ENCODE results near the gene HSD17B12. TPM values are rescaled to one million over a fixed set of nuclear protein-coding genes. Genes with fewer than 3 reads are reported as not detected.

HSD17B12 gene
- total and polyA plus RNA-seq, 2 of the 13 experiments (the other 11 are each of a cell fraction or from before 2014, with no cell fraction given) = 50.3 to 117 TPM

DNA sequence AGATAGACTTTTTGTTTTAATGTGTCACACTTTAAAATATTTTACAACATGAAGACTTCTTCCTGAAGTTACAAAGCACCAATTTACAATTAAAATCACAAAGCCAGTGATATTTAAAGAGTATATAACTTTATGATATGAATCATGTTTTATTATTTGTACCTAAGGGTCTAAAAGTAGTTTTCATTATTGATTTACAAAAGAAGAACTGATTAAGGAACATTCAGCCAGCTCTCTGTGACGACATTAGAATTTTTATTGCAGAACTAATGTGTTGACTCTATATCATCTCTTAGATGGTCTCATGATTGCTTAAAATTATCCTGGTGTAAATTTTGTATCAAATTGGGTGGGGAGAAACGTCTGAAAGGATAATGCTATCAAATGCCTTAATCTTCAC, 117.3 kb downstream of the HSD17B12 start:
- Histone ChIP-seq H3K4me2 (ENCODE audit: low read depth, low read length) (no peak overlapping the region), H3K9ac (ENCODE audit: insufficient read depth, low read depth, low read length) (no peak overlapping the region), H2AFZ (ENCODE audit: low read length) (no peak overlapping the region), H3K36me3 (replicated peaks in 1 of 2; ENCODE audit: control insufficient read depth in 1 of 2, insufficient read depth in 2 of 2, low read length in 2 of 2) (peaks cover 2 to 40% of the 10 kb centered on the region in 2 experiments; a peak in 4 of 5 replicates), H3K79me2 (ENCODE audit: insufficient read depth, low read length) (no peaks in the 10 kb centered on the region), H3K9me3 (ENCODE audit: low read length) (no peaks in the 10 kb centered on the region), H3K27ac (ENCODE audit: extremely low read length, insufficient read depth, low read length) (no peak overlapping the region), H3K4me1 (ENCODE audit: insufficient read depth, low read length) (no peaks in the 10 kb centered on the region), H3K4me3 (replicated peaks in 1 of 3; ENCODE audit: insufficient read depth in 1 of 3, low read depth in 2 of 3, low read length in 3 of 3) (no peak overlapping the region), H3K27me3 (ENCODE audit: control insufficient read depth in 1 of 2, insufficient read depth in 2 of 2, low read length in 2 of 2) (no peaks in the 10 kb centered on the region), H4K20me1 (ENCODE audit: insufficient read depth, low read length) (0 out of 2 replicates have a peak, but pooled peaks cover 3% of the 10 kb centered on the region)
- DNase-seq (ENCODE audit: low spot score) (no peak), FAIRE-seq (no peak), ATAC-seq (no peak)
- intact Hi-C loops (cut with micrococcal nuclease; ENCODE audit: unreplicated experiment) (no loop called here), in situ Hi-C loops (cut with HindIII; ENCODE audit: extremely low pct_ligation_motif_present, low pct_unique_long_range_greater_than_20kb) (no loop called here)
- POLR2A ChIA-PET = no interaction called here
- TF ChIP-seq ZNF724P (CRISPR knock-in tag; IDR thresholded peaks at IDR 0.05; ENCODE audit: borderline replicate concordance) (no peak), PAWR (CRISPR knock-in tag; IDR thresholded peaks at IDR 0.05; ENCODE audit: borderline replicate concordance) (no peak)
- TF ChIP-seq, protein P1, sequence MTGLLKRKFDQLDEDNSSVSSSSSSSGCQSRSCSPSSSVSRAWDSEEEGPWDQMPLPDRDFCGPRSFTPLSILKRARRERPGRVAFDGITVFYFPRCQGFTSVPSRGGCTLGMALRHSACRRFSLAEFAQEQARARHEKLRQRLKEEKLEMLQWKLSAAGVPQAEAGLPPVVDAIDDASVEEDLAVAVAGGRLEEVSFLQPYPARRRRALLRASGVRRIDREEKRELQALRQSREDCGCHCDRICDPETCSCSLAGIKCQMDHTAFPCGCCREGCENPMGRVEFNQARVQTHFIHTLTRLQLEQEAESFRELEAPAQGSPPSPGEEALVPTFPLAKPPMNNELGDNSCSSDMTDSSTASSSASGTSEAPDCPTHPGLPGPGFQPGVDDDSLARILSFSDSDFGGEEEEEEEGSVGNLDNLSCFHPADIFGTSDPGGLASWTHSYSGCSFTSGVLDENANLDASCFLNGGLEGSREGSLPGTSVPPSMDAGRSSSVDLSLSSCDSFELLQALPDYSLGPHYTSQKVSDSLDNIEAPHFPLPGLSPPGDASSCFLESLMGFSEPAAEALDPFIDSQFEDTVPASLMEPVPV (CRISPR knock-in tag; IDR thresholded peaks at IDR 0.05) = no peak
- WGBS (ENCODE audit: low lambda C conversion rate) = 97% methylated on average over 2 of the region's 2 CpGs
- no TSS peak for BruUV-seq (replicated peaks)
- CTCF ChIA-PET (ENCODE audit: low intra/inter-chr PET ratio, low total read pairs) = no interaction called here

DNA sequence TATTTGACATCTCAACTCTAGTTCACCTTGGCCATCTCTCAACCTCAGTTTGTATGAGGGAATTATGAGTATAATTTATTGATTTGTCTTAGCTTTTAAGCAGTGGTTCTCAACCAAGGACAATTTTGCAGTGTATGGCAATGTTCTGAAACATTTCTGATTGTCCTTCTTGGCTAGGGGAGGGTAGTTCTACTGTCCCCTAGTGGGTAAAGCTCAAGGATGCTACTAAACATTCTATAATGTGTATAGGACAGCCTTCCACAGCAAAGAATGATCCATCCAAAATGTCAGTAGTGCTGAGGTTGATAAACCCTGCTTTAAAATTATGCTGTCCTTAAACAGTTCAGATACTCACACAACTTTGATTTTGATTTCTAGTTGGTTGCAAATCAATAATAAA, 122.0 kb downstream of the HSD17B12 start:
- Histone ChIP-seq H3K27ac (ENCODE audit: extremely low read length, insufficient read depth, low read length) (no peak overlapping the region), H4K20me1 (ENCODE audit: insufficient read depth, low read length) (no peaks in the 10 kb centered on the region), H3K4me3 (replicated peaks in 1 of 3; ENCODE audit: insufficient read depth in 1 of 3, low read depth in 2 of 3, low read length in 3 of 3) (no peak overlapping the region), H3K9ac (ENCODE audit: insufficient read depth, low read depth, low read length) (no peak overlapping the region), H3K79me2 (ENCODE audit: insufficient read depth, low read length) (no peaks in the 10 kb centered on the region), H3K4me2 (ENCODE audit: low read depth, low read length) (no peak overlapping the region), H3K36me3 (replicated peaks in 1 of 2; ENCODE audit: control insufficient read depth in 1 of 2, insufficient read depth in 2 of 2, low read length in 2 of 2) (peaks cover 2 to 28% of the 10 kb centered on the region in 2 experiments; a peak in 3 of 5 replicates), H3K27me3 (ENCODE audit: control insufficient read depth in 1 of 2, insufficient read depth in 2 of 2, low read length in 2 of 2) (no peaks in the 10 kb centered on the region), H3K4me1 (ENCODE audit: insufficient read depth, low read length) (no peaks in the 10 kb centered on the region), H2AFZ (ENCODE audit: low read length) (no peak overlapping the region), H3K9me3 (ENCODE audit: low read length) (no peaks in the 10 kb centered on the region)
- CTCF ChIA-PET (ENCODE audit: low intra/inter-chr PET ratio, low total read pairs) = no interaction called here
- POLR2A ChIA-PET = interaction anchor here (1.0 kb wide), 1 partner anchor 122 kb away, joined by 4 read pairs; no protein-coding TSS in a partner anchor
- DNase-seq (ENCODE audit: low spot score) = peak; percentile 7
- no TSS peak for BruUV-seq (replicated peaks)
- peak; percentile 59 for ATAC-seq
- intact Hi-C loops (cut with micrococcal nuclease; ENCODE audit: unreplicated experiment) (no loop called here), in situ Hi-C loops (cut with HindIII; ENCODE audit: extremely low pct_ligation_motif_present, low pct_unique_long_range_greater_than_20kb) (no loop called here)
- peak; percentile 10; the same call in 1 of the 2 replicates for TF ChIP-seq STAG1 (CRISPR knock-in tag; IDR thresholded peaks at IDR 0.05)
- TF ChIP-seq, protein P2, sequence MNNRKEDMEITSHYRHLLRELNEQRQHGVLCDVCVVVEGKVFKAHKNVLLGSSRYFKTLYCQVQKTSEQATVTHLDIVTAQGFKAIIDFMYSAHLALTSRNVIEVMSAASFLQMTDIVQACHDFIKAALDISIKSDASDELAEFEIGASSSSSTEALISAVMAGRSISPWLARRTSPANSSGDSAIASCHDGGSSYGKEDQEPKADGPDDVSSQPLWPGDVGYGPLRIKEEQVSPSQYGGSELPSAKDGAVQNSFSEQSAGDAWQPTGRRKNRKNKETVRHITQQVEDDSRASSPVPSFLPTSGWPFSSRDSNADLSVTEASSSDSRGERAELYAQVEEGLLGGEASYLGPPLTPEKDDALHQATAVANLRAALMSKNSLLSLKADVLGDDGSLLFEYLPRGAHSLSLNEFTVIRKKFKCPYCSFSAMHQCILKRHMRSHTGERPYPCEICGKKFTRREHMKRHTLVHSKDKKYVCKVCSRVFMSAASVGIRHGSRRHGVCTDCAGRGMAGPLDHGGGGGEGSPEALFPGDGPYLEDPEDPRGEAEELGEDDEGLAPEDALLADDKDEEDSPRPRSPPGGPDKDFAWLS (CRISPR knock-in tag; IDR thresholded peaks at IDR 0.05; ENCODE audit: borderline replicate concordance) = no peak
- FAIRE-seq = no peak
